ENCODE results near the gene CEP295NL. TPM values are rescaled to one million over a fixed set of nuclear protein-coding genes. Genes with fewer than 3 reads are reported as not detected.

CEP295NL gene
- total RNA-seq, 1 experiment from 2014 or later: 0.07 TPM

- Histone ChIP-seq H3K36me3 (replicated peaks; ENCODE audit: control insufficient read depth, insufficient read depth, low read length) (no peaks in the 10 kb centered on the region), H3K4me3 (ENCODE audit: insufficient read depth, low read depth, low read length) (no peak overlapping the region), H3K27me3 (ENCODE audit: control insufficient read depth, insufficient read depth, low read length) (no peaks in the 10 kb centered on the region)
- no peak for DNase-seq
These were observed 32.7 kb upstream of the CEP295NL start for GRCh38 chr17:78935419-78936323.

DNA sequence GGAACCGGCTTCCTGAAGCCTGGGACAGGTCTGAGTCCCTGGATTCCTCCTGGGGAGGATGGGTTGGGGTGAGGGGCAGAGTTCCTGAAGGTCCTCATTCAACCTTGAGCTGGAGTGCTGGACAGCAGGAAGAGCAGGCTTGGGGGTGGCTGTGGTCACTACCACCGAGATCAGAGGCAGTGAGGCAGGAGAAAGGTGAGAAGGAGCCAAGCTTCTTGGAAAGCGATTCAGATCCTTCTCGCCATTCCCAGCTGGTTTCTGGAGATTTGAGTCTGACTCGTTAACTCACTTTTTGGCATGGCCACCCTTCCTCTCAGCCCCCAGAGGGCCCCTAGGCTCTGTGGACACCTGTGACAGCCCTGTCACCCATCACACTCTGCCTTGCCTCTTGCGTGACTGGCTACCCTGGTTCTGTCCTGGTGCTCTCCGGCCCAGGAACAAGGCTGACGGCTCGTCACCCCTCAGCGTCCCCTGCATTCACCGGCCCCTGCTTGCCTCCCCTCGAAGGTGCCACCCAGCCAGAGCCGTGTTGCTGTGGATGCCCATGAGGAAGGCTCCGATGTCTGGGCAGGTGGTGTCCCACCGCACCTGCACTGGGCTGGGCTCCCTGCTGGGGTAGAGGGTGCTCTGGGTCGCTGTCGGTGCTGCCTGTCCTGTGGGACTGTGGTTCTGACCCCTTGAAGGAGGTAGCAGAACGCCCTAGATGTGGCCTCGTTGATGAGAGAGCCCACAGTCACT is 31.8 kb upstream of the CEP295NL start:
- Histone ChIP-seq H3K36me3 (replicated peaks; ENCODE audit: control insufficient read depth, insufficient read depth, low read length) (no peaks in the 10 kb centered on the region), H3K27me3 (ENCODE audit: control insufficient read depth, insufficient read depth, low read length) (no peaks in the 10 kb centered on the region), H3K4me3 (ENCODE audit: insufficient read depth, low read depth, low read length) (no peak overlapping the region)
- DNase-seq: no peak

- H3K4me3 ChIP-seq (ENCODE audit: insufficient read depth, low read depth, low read length): no peak overlapping the region
- peak; percentile 88 for DNase-seq
- no peaks in the 10 kb centered on the region for H3K27me3 ChIP-seq (ENCODE audit: control insufficient read depth, insufficient read depth, low read length)
- no peaks in the 10 kb centered on the region for H3K36me3 ChIP-seq (replicated peaks; ENCODE audit: control insufficient read depth, insufficient read depth, low read length)
These were observed 31.1 kb upstream of the CEP295NL start for GRCh38 chr17:78933959-78934568.

- DNase-seq: no peak
- Histone ChIP-seq H3K36me3 (replicated peaks; ENCODE audit: control insufficient read depth, insufficient read depth, low read length) (no peaks in the 10 kb centered on the region), H3K27me3 (ENCODE audit: control insufficient read depth, insufficient read depth, low read length) (no peaks in the 10 kb centered on the region), H3K4me3 (ENCODE audit: insufficient read depth, low read depth, low read length) (no peak overlapping the region)
These were observed 30.3 kb upstream of the CEP295NL start for GRCh38 chr17:78933025-78933958.

- no peaks in the 10 kb centered on the region for H3K27me3 ChIP-seq (ENCODE audit: control insufficient read depth, insufficient read depth, low read length)
- H3K4me3 ChIP-seq (ENCODE audit: insufficient read depth, low read depth, low read length): no peak overlapping the region
- H3K36me3 ChIP-seq (replicated peaks; ENCODE audit: control insufficient read depth, insufficient read depth, low read length): no peaks in the 10 kb centered on the region
- no peak for DNase-seq
These were observed 27.1 kb upstream of the CEP295NL start for GRCh38 chr17:78929908-78930775.

GRCh38 chr17:78925662-78926555 is 22.9 kb upstream of the CEP295NL start:
- DNase-seq: peak; percentile 77
- Histone ChIP-seq H3K4me3 (ENCODE audit: insufficient read depth, low read depth, low read length) (peak overlapping the region; percentile 56), H3K36me3 (replicated peaks; ENCODE audit: control insufficient read depth, insufficient read depth, low read length) (no peaks in the 10 kb centered on the region), H3K27me3 (ENCODE audit: control insufficient read depth, insufficient read depth, low read length) (peaks cover 2% of the 10 kb centered on the region)

DNA sequence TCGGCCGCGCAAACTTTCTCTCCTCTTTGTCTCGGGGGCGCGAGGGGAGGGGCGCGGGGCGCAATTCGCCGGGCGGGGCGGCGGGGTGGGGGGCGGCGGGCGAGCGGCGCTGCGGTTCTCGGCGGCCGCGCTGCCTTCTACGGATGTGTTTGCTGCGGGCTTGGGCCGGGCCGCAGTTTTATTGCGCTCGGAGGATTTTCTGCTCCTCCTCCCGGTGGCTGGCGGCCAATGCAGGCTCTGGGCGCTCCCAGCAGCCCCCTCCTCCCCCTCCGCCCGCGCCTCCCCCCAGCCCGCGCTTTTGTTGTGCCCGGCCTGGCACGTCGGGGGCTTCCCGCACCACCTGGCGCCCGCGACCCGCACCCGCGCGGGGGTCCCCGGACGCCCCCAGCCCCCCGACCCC is 22.2 kb upstream of the CEP295NL start, which contains the start of gene TIMP2:
Gene TIMP2, minus strand, starts transcription at position 154 of the 400 bp plus-strand sequence. CDS start 299 bp downstream, outside the sequence.
- Histone ChIP-seq H3K27me3 (ENCODE audit: control insufficient read depth, insufficient read depth, low read length) (peaks cover 2% of the 10 kb centered on the region), H3K4me3 (ENCODE audit: insufficient read depth, low read depth, low read length) (peak within 1 kb of the TSS; percentile 56), H3K36me3 (replicated peaks; ENCODE audit: control insufficient read depth, insufficient read depth, low read length) (no peaks in the 10 kb centered on the region)
- peak; percentile 99 for DNase-seq

- Histone ChIP-seq H3K27me3 (ENCODE audit: control insufficient read depth, insufficient read depth, low read length) (peaks cover 2% of the 10 kb centered on the region), H3K36me3 (replicated peaks; ENCODE audit: control insufficient read depth, insufficient read depth, low read length) (no peaks in the 10 kb centered on the region), H3K4me3 (ENCODE audit: insufficient read depth, low read depth, low read length) (peak overlapping the region; percentile 44)
- peak; percentile 90 for DNase-seq
These were observed 21.6 kb upstream of the CEP295NL start for GRCh38 chr17:78924481-78925151.

GRCh38 chr17:78923660-78924453 is 20.9 kb upstream of the CEP295NL start:
- Histone ChIP-seq H3K36me3 (replicated peaks; ENCODE audit: control insufficient read depth, insufficient read depth, low read length) (no peaks in the 10 kb centered on the region), H3K4me3 (ENCODE audit: insufficient read depth, low read depth, low read length) (peak overlapping the region; percentile 44), H3K27me3 (ENCODE audit: control insufficient read depth, insufficient read depth, low read length) (peaks cover 2% of the 10 kb centered on the region)
- DNase-seq: peak; percentile 93

DNA sequence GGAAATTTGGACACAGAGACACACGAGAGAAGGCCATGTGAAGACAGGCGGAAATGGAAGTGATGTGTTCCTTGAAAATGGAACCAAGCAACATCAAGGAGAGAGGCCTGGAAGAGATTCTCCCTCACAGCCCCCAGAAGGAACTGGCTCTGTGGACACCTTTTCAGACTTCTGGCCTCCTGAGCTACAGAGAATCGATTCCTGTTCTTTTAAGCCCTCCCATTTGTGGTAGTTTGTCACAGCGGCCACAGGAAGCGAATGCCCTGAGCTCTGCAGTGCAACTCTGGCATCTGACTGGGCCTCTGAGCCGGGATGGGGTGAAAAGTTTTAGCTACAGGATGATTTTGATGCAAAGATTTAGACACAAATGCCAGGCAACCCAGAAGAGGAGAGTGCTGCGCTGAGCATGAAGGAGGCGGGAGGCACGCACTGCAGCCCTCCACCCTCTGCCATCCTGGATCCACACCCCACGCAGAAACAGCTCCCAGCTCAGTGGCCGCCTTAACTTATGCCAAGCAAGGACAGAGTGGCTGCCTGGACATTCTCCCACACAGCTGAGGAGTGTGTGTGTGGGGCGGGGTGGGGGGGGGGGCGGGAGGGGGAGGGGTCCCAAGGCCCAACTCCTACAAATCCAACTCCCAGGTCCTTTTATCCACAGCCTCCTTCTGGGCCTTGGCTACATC is 20.0 kb upstream of the CEP295NL start:
- no peak overlapping the region for H3K4me3 ChIP-seq (ENCODE audit: insufficient read depth, low read depth, low read length)
- H3K36me3 ChIP-seq (replicated peaks; ENCODE audit: control insufficient read depth, insufficient read depth, low read length): no peaks in the 10 kb centered on the region
- no peak for DNase-seq
- peaks cover 2% of the 10 kb centered on the region for H3K27me3 ChIP-seq (ENCODE audit: control insufficient read depth, insufficient read depth, low read length)

GRCh38 chr17:78921437-78921971 is 18.5 kb upstream of the CEP295NL start:
- no peak overlapping the region for H3K4me3 ChIP-seq (ENCODE audit: insufficient read depth, low read depth, low read length)
- no peak for DNase-seq
- H3K36me3 ChIP-seq (replicated peaks; ENCODE audit: control insufficient read depth, insufficient read depth, low read length): no peaks in the 10 kb centered on the region
- H3K27me3 ChIP-seq (ENCODE audit: control insufficient read depth, insufficient read depth, low read length): peaks cover 2% of the 10 kb centered on the region

Data from H7 (cell line).